H9 (cell line): ENCODE measurements around the gene GPC3. TPM values are rescaled to one million over a fixed set of nuclear protein-coding genes. Genes with fewer than 3 reads are reported as not detected.

Experiments
- DNase-seq: peaks from one replicate; pipeline ENCODE4 v3.0.0-alpha.2; 2017
- H2AFZ ChIP-seq: one replicate; pipeline ENCODE4 v1.6.1; 2013; ENCODE audit warnings: mild to moderate bottlenecking, low read length, control low read depth, moderate library complexity
- H2AK5ac ChIP-seq: 2 replicates; pipeline ENCODE4 v1.6.1; 2013; ENCODE audit warnings: low read length, control low read depth, mixed read lengths; ENCODE audit not compliant: insufficient read length
- H2BK120ac ChIP-seq: one replicate; pipeline ENCODE4 v1.6.1; 2013; ENCODE audit warnings: low read depth, mild to moderate bottlenecking, low read length, control low read depth, inconsistent platforms; ENCODE audit not compliant: poor library complexity, severe bottlenecking
- H2BK12ac ChIP-seq: 2 replicates; pipeline ENCODE4 v1.6.1; 2013; ENCODE audit warnings: low read length, control low read depth, mixed read lengths, low read depth; ENCODE audit not compliant: insufficient read length
- H2BK15ac ChIP-seq: 2 replicates; pipeline ENCODE4 v1.6.1; 2013; ENCODE audit warnings: low read depth, low read length, control low read depth
- H2BK20ac ChIP-seq: one replicate; pipeline ENCODE4 v1.6.1; 2013; ENCODE audit warnings: low read depth, mild to moderate bottlenecking, low read length, control low read depth, inconsistent platforms; ENCODE audit not compliant: poor library complexity, severe bottlenecking
- H2BK5ac ChIP-seq: 2 replicates; pipeline ENCODE4 v1.6.1; 2013; ENCODE audit warnings: low read length, control low read depth, mixed read lengths; ENCODE audit not compliant: insufficient read length
- H3K14ac ChIP-seq: 2 replicates; pipeline ENCODE4 v1.6.1; 2013; ENCODE audit warnings: low read length, control low read depth; ENCODE audit not compliant: insufficient read depth
- H3K18ac ChIP-seq: 2 replicates; pipeline ENCODE4 v1.6.1; 2013; ENCODE audit warnings: low read depth, mild to moderate bottlenecking, mixed read lengths, low read length, control low read depth; ENCODE audit not compliant: insufficient read length
- H3K23ac ChIP-seq: 2 replicates; pipeline ENCODE4 v1.6.1; 2013; ENCODE audit warnings: low read length, control low read depth, mixed read lengths, low read depth; ENCODE audit not compliant: insufficient read length
- H3K23me2 ChIP-seq: 2 replicates; pipeline ENCODE4 v1.6.1; 2013; ENCODE audit warnings: low read depth, mild to moderate bottlenecking, mixed read lengths, low read length, control low read depth; ENCODE audit not compliant: insufficient read length, poor library complexity, severe bottlenecking
- H3K27ac ChIP-seq: 2 replicates; pipeline ENCODE4 v1.5.1; 2013; ENCODE audit warnings: low read length, control low read depth, mixed read lengths, low read depth; ENCODE audit not compliant: insufficient read length
- H3K27me3 ChIP-seq: 2 replicates; pipeline ENCODE4 v1.6.1; 2013; ENCODE audit warnings: low read length, control low read depth, inconsistent platforms; ENCODE audit not compliant: insufficient read depth
- H3K4ac ChIP-seq: 2 replicates; pipeline ENCODE4 v1.6.1; 2013; ENCODE audit warnings: low read depth, mild to moderate bottlenecking, control low read depth, inconsistent platforms, low read length, moderate library complexity
- H3K4me1 ChIP-seq: 2 replicates; pipeline ENCODE4 v1.6.1; 2013; ENCODE audit warnings: low read length, control low read depth, inconsistent platforms; ENCODE audit not compliant: insufficient read depth
- H3K4me2 ChIP-seq: 2 replicates; pipeline ENCODE4 v1.6.1; 2013; ENCODE audit warnings: low read length, control low read depth, mixed read lengths; ENCODE audit not compliant: insufficient read length, insufficient read depth
- H3K56ac ChIP-seq: 2 replicates; pipeline ENCODE4 v1.6.1; 2013; ENCODE audit warnings: low read depth, mild to moderate bottlenecking, mixed read lengths, low read length, control low read depth; ENCODE audit not compliant: insufficient read length
- H3K79me1 ChIP-seq: 2 replicates; pipeline ENCODE4 v1.6.1; 2013; ENCODE audit warnings: low read depth, mild to moderate bottlenecking, moderate library complexity, low read length, control low read depth, inconsistent platforms; ENCODE audit not compliant: insufficient read depth, poor library complexity, severe bottlenecking
- H3K79me2 ChIP-seq: 2 replicates; pipeline ENCODE4 v1.6.1; 2013; ENCODE audit warnings: low read length, control low read depth, inconsistent platforms; ENCODE audit not compliant: insufficient read depth
- H3K9ac ChIP-seq: 2 replicates; pipeline ENCODE4 v1.6.1; 2013; ENCODE audit warnings: low read length, control low read depth, mixed read lengths; ENCODE audit not compliant: insufficient read length; ENCODE audit errors: extremely low read depth
- H3K9me3 ChIP-seq: one replicate; pipeline ENCODE4 v1.6.1; 2013; ENCODE audit warnings: low read depth, low read length, inconsistent platforms; ENCODE audit not compliant: control insufficient read depth
- H3T11ph ChIP-seq: one replicate; pipeline ENCODE4 v1.6.1; 2013; ENCODE audit warnings: mild to moderate bottlenecking, low read length, control low read depth, inconsistent platforms
- H4K20me1 ChIP-seq: one replicate; pipeline ENCODE4 v1.6.1; 2013; ENCODE audit not compliant: control insufficient read depth, insufficient read length, insufficient read depth
- H4K5ac ChIP-seq: 2 replicates; pipeline ENCODE4 v1.6.1; 2013; ENCODE audit warnings: low read depth, mild to moderate bottlenecking, mixed read lengths, low read length, control low read depth; ENCODE audit not compliant: insufficient read length
- H4K8ac ChIP-seq: replicated peaks from 2 replicates; pipeline ENCODE4 v1.6.1; 2013; ENCODE audit warnings: low read length, control low read depth, mixed read lengths, low read depth; ENCODE audit not compliant: insufficient read length
- H4K91ac ChIP-seq: 2 replicates; pipeline ENCODE4 v1.6.1; 2013; ENCODE audit warnings: low read depth, mild to moderate bottlenecking, moderate library complexity, mixed read lengths, low read length, control low read depth; ENCODE audit not compliant: insufficient read length
- H3K27ac Mint-ChIP-seq, 3 experiments: 2 replicates in 2 of 3; 3 replicates in 1 of 3; pipeline ENCODE4 v1.8.0; 2020 to 2021; ENCODE audit warnings: mixed read lengths in 3 of 3, mild to moderate bottlenecking in 1 of 3, moderate library complexity in 1 of 3
- H3K27me3 Mint-ChIP-seq: 2 replicates; pipeline ENCODE4 v1.8.0; 2021; ENCODE audit warnings: low read depth, mild to moderate bottlenecking, moderate library complexity, mixed read lengths
- H3K36me3 Mint-ChIP-seq, 3 experiments: 2 replicates in 2 of 3; 3 replicates in 1 of 3; pipeline ENCODE4 v1.8.0; 2020 to 2021; ENCODE audit warnings: low read depth in 3 of 3, mixed read lengths in 3 of 3; ENCODE audit not compliant: insufficient read depth in 1 of 3
- H3K4me1 Mint-ChIP-seq, 2 experiments: 2 replicates each; pipeline ENCODE4 v1.8.0; 2020; ENCODE audit warnings: mixed read lengths in 2 of 2
- H3K4me3 Mint-ChIP-seq, 2 experiments: 2 replicates in 1 of 2; 3 replicates in 1 of 2; pipeline ENCODE4 v1.8.0; 2020 to 2021; ENCODE audit warnings: mild to moderate bottlenecking in 2 of 2, mixed read lengths in 2 of 2, moderate library complexity in 1 of 2
- H3K9me3 Mint-ChIP-seq, 2 experiments: 2 replicates in 1 of 2; 3 replicates in 1 of 2; pipeline ENCODE4 v1.8.0; 2020; ENCODE audit warnings: mild to moderate bottlenecking in 2 of 2, mixed read lengths in 2 of 2, moderate library complexity in 1 of 2
- CTCF ChIP-seq: fragments of 200-600 bp; sonication (generic); conservative IDR thresholded peaks from 3 replicates; pipeline ENCODE4 v1.8.0; 2021; ENCODE audit warnings: antibody characterized with exemption, mild to moderate bottlenecking
- WGBS: extraction: QIAGEN DNeasy Blood & Tissue Kit; methylation state at CpG from one replicate; pipeline ENCODE4 v1.1.7; 2013; ENCODE audit warnings: missing lambda C conversion rate, low lambda C conversion rate, mixed read lengths; ENCODE audit not compliant: insufficient read length; ENCODE audit errors: extremely low coverage; 5-methylcytosine and 5-hydroxymethylcytosine counted together
- total RNA-seq: library from RNA; stranded (reverse); gene quantifications from 2 replicates; pipeline ENCODE4 v1.2.1, GENCODE V29; 2021

GPC3 gene
- total RNA-seq, 1 experiment from 2014 or later, result 108 TPM

DNA sequence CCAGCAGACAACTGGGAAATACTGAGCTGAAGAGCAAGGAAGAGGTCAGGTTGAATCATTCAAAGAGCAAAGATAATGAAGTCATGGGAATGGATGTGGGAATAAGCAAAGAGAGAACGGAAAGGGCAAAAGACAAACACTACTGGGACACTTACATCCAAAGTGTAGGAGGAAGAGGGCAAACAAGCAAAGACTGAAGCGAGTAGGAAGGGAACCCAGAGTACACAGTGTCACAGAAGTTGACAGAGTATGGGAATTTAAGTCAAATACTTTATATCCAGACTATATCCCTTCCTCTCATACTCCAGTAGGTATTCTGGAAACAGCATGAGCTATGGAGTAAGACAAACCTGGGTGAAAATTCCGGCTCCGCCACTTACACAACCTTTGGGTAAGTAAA, 12.5 kb downstream of the GPC3 start:
- H2AFZ ChIP-seq, result no peak overlapping the region
- H3K9me3 Mint-ChIP-seq, result no peaks in the 10 kb centered on the region
- no peak for DNase-seq
- H3K4me1 ChIP-seq, result peaks cover under 1% of the 10 kb centered on the region; the same call in 1 of the 2 replicates
- H2AK5ac ChIP-seq, result no peak overlapping the region
- H4K91ac ChIP-seq, result no peak overlapping the region
- no peak overlapping the region for H3K56ac ChIP-seq
- H3K23me2 ChIP-seq, result no peaks in the 10 kb centered on the region
- no peak overlapping the region for H3K4me3 Mint-ChIP-seq
- H3T11ph ChIP-seq, result no peak overlapping the region
- H3K79me1 ChIP-seq, result no peaks in the 10 kb centered on the region
- no CpG with 5 or more reads among the region's 4 CpGs for WGBS
- H4K20me1 ChIP-seq, result no peaks in the 10 kb centered on the region
- no peak overlapping the region for H2BK5ac ChIP-seq
- H3K27me3 ChIP-seq, result no peaks in the 10 kb centered on the region
- no peak overlapping the region for H3K14ac ChIP-seq
- H2BK15ac ChIP-seq, result no peak overlapping the region
- H3K79me2 ChIP-seq, result no peaks in the 10 kb centered on the region
- H4K8ac ChIP-seq, result no peak overlapping the region
- H3K27me3 Mint-ChIP-seq, result no peaks in the 10 kb centered on the region
- no peak overlapping the region for H3K23ac ChIP-seq
- H3K18ac ChIP-seq, result no peak overlapping the region
- no peak overlapping the region for H3K4ac ChIP-seq
- H2BK20ac ChIP-seq, result no peak overlapping the region
- H3K9me3 ChIP-seq, result no peaks in the 10 kb centered on the region
- peak overlapping the region in 1 of 3 experiments; percentile 11; a peak in 2 of 7 replicates for H3K27ac Mint-ChIP-seq
- no peak overlapping the region for H2BK120ac ChIP-seq
- no peak for TF ChIP-seq CTCF
- H3K9ac ChIP-seq, result no peak overlapping the region
- no peak overlapping the region for H2BK12ac ChIP-seq
- H3K4me2 ChIP-seq, result no peak overlapping the region
- H4K5ac ChIP-seq, result no peak overlapping the region
- peaks cover 44 to 69% of the 10 kb centered on the region in 2 experiments for H3K4me1 Mint-ChIP-seq
- H3K27ac ChIP-seq, result no peak overlapping the region
- peaks cover 4 to 17% (median 4%) of the 10 kb centered on the region in 3 experiments; a peak in 6 of 7 replicates for H3K36me3 Mint-ChIP-seq
